GM10266 (cell line): ENCODE measurements around the gene PCDHA1.
A peak's percentile ranks its signal among the peaks of the same experiment; 100 is the strongest.
"Not testable (repeated sequence)": the region's sequence is repeated elsewhere in the genome, so short reads cannot be mapped to it uniquely, and the experiment has no call there.

Experiments used
- DNase-seq: peaks from one replicate; pipeline ENCODE4 v3.0.0; 2012; ENCODE audit errors: extremely low spot score
- TF ChIP-seq, protein P1 (sequence below): IDR thresholded peaks from 2 replicates; pipeline ENCODE4 v1.5.1; 2012; ENCODE audit warnings: mild to moderate bottlenecking, low read depth; ENCODE audit not compliant: control insufficient read depth, insufficient read depth; ENCODE audit errors: missing control alignments

PCDHA1 gene

DNA sequence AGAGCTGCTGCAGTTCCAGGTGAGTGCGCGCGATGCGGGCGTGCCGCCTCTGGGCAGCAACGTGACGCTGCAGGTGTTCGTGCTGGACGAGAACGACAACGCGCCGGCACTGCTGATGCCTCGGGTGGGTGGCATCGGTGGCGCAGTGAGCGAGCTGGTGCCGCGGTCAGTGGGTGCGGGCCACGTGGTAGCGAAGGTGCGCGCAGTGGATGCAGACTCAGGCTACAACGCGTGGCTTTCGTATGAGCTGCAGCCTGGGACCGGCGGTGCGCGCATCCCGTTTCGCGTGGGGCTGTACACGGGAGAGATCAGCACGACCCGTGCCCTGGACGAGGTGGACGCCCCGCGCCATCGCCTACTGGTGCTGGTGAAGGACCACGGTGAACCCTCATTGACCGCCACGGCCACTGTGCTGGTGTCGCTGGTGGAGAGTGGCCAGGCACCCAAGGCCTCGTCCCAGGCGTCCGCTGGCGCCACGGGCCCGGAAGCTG, 16.9 kb downstream of the PCDHA1 start:
- TF ChIP-seq, protein P1, sequence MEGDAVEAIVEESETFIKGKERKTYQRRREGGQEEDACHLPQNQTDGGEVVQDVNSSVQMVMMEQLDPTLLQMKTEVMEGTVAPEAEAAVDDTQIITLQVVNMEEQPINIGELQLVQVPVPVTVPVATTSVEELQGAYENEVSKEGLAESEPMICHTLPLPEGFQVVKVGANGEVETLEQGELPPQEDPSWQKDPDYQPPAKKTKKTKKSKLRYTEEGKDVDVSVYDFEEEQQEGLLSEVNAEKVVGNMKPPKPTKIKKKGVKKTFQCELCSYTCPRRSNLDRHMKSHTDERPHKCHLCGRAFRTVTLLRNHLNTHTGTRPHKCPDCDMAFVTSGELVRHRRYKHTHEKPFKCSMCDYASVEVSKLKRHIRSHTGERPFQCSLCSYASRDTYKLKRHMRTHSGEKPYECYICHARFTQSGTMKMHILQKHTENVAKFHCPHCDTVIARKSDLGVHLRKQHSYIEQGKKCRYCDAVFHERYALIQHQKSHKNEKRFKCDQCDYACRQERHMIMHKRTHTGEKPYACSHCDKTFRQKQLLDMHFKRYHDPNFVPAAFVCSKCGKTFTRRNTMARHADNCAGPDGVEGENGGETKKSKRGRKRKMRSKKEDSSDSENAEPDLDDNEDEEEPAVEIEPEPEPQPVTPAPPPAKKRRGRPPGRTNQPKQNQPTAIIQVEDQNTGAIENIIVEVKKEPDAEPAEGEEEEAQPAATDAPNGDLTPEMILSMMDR: no peak
- no peak for DNase-seq

DNA sequence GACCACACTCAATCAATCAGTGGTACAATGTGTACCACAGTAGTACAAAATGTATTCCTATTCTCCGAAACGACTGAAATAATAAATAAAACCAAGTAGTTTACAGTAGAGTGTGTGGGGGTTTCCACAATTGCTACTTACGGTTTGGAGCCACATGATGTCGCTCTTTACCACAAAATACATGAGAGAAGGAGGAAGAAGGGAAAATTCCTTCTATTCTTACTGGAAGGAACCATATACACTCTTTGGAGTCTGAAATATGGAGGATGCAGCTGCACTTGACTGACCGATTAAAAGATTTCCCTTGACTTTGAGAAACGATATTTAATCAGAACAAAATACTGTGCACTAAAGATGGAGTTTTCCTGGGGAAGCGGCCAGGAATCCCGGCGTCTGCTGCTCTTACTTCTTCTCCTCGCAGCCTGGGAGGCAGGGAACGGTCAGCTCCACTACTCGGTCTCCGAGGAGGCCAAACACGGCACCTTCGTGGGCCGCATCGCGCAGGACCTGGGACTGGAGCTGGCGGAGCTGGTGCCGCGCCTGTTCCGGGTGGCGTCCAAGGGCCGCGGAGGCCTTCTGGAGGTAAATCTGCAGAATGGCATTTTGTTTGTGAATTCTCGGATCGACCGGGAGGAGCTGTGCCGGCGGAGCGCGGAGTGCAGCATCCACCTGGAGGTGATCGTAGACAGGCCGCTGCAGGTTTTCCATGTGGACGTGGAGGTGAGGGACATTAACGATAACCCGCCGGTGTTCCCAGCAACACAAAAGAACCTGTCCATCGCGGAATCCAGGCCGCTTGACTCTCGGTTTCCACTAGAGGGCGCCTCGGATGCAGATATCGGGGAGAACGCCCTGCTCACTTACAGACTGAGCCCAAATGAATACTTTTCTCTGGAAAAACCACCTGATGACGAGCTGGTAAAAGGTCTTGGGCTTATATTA, 21.2 kb downstream of the PCDHA1 start, which contains the start of gene PCDHA4:
Gene PCDHA4 (plus strand): TSS at position 235 of the 942 bp plus-strand sequence.
- TF ChIP-seq, protein P1: no peak
- no peak for DNase-seq

DNA sequence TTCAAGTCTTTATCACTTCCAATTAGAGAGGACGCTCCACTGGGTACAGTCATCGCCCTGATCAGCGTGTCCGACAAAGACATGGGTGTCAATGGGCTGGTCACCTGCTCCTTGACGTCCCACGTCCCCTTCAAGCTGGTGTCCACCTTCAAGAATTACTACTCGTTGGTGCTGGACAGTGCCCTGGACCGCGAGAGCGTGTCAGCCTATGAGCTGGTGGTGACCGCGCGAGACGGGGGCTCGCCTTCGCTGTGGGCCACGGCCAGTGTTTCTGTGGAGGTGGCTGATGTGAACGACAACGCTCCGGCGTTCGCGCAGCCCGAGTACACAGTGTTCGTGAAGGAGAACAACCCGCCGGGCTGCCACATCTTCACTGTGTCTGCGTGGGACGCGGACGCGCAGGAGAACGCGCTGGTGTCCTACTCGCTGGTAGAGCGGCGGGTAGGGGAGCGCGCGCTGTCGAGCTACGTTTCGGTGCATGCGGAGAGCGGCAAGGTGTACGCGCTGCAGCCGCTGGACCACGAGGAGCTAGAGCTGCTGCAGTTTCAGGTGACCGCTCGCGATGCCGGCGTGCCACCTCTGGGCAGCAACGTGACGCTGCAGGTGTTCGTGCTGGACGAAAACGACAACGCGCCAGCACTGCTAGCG, 22.4 kb downstream of the PCDHA1 start:
- DNase-seq: not testable (repeated sequence)

DNA sequence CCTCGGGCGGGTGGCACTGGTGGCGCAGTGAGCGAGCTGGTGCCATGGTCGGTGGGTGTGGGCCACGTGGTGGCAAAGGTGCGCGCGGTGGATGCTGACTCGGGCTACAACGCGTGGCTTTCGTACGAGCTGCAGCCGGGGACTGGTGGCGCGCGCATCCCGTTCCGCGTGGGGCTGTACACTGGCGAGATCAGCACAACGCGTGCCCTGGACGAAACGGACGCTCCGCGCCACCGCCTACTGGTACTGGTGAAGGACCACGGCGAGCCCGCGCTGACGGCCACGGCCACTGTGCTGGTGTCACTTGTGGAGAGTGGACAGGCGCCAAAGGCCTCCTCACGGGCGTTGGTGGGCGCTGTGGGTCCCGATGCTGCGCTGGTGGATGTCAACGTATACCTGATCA, 22.9 kb downstream of the PCDHA1 start:
- DNase-seq: no peak
- TF ChIP-seq, protein P1: no peak

DNA sequence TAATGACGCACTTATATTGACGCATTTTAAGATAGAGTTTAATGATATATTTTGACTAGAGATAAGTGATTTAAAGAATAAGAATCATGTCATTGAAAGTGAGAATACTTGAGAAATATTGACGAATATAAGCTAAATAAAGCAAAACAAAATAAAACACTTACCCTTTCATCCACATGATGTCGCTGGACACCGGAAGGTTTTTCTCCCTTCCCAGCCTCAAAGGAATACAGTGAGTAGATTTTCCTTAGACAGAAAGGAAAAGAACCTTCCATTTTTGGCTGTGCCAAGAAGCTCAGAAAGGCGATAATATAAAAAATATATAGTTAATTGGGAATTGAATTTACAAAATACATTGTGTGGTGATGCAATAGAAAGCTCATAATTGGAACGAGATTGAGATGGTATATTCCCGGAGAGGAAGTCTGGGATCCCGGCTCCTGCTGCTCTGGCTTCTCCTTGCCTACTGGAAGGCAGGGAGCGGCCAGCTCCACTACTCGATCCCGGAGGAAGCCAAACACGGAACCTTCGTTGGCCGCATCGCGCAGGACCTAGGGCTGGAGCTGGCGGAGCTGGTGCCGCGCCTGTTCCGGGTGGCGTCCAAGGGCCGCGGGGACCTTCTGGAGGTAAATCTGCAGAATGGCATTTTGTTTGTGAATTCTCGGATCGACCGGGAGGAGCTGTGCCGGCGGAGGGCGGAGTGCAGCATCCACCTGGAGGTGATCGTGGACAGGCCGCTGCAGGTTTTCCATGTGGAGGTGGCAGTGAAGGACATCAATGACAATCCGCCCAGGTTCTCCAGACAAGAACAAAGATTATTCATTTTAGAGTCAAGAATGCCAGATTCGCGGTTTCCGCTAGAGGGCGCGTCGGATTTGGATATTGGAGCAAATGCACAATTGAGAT, 35.7 kb downstream of the PCDHA1 start, which contains the start of gene PCDHA5:
Gene PCDHA5 (plus strand): TSS at position 239 of the 906 bp plus-strand sequence.
- DNase-seq: no peak

DNA sequence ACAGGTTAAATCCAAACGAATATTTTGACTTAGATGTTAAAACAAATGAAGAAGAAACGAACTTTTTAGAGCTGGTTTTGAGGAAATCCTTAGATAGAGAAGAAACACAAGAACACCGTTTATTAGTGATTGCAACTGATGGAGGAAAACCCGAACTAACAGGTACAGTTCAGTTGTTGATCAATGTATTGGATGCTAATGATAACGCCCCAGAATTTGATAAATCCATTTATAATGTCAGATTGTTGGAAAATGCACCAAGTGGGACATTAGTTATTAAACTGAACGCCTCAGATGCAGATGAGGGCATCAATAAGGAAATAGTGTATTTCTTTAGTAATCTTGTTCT, 36.3 kb downstream of the PCDHA1 start:
- no peak for DNase-seq
- TF ChIP-seq, protein P1: no peak

More for the DNA sequence above, 35.7 kb downstream of the PCDHA1 start, which contains the start of gene PCDHA5:
- TF ChIP-seq, protein P1: peak; percentile 10

DNA sequence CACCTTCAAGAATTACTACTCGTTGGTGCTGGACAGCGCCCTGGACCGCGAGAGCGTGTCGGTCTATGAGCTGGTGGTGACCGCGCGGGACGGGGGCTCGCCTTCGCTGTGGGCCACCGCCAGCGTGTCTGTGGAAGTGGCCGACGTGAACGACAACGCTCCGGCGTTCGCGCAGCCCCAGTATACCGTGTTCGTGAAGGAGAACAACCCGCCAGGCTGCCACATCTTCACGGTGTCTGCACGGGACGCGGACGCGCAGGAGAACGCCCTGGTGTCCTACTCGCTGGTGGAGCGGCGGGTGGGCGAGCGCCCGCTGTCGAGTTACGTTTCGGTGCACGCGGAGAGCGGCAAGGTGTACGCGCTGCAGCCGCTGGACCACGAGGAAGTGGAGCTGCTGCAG, 37.0 kb downstream of the PCDHA1 start:
- DNase-seq: not testable (repeated sequence)
